C4-2B (cell line): Measurements from ENCODE around the gene C1orf174.

ENCODE experiments used
- ZFX ChIP-seq: fragments of 450-650 bp; IDR thresholded peaks from 2 replicates; pipeline ENCODE4 v1.6.1; 2017
- TF ChIP-seq, protein P1 (sequence below): fragments of 450-650 bp; conservative IDR thresholded peaks from 2 replicates; pipeline ENCODE4 v1.5.1; 2017; ENCODE audit warnings: mild to moderate bottlenecking

- TF ChIP-seq, protein P1, sequence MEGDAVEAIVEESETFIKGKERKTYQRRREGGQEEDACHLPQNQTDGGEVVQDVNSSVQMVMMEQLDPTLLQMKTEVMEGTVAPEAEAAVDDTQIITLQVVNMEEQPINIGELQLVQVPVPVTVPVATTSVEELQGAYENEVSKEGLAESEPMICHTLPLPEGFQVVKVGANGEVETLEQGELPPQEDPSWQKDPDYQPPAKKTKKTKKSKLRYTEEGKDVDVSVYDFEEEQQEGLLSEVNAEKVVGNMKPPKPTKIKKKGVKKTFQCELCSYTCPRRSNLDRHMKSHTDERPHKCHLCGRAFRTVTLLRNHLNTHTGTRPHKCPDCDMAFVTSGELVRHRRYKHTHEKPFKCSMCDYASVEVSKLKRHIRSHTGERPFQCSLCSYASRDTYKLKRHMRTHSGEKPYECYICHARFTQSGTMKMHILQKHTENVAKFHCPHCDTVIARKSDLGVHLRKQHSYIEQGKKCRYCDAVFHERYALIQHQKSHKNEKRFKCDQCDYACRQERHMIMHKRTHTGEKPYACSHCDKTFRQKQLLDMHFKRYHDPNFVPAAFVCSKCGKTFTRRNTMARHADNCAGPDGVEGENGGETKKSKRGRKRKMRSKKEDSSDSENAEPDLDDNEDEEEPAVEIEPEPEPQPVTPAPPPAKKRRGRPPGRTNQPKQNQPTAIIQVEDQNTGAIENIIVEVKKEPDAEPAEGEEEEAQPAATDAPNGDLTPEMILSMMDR, result no peak
- no peak for TF ChIP-seq ZFX
Measured at GRCh38 chr1:3847081-3847480, 53.0 kb downstream of the C1orf174 start.
